HCT116 (cell line): ENCODE measurements around the gene JDP2.

Experiments
- CEBPB ChIP-seq: IDR thresholded peaks from 2 replicates; pipeline ENCODE4 v1.6.1; 2012; ENCODE audit warnings: low read depth
- EZH2 ChIP-seq: fragments of 200-600 bp; sonication (generic); IDR thresholded peaks from 2 replicates; pipeline ENCODE4 v1.6.1; 2017; ENCODE audit warnings: antibody characterized with exemption, mixed run types
- TF ChIP-seq, protein P1 (sequence below), 3 experiments: fragments of 200-600 bp in 1 of 3; sonication (generic) in 1 of 3; IDR thresholded peaks in 2 of 3; conservative IDR thresholded peaks in 1 of 3; 2 replicates each; pipeline ENCODE4 v1.5.1; 2012 to 2017; ENCODE audit warnings: low read depth in 2 of 3, low read length in 2 of 3, antibody characterized with exemption in 1 of 3, borderline replicate concordance in 1 of 3, control low read depth in 1 of 3, mild to moderate bottlenecking in 1 of 3, mixed read lengths in 1 of 3, mixed run types in 1 of 3, moderate library complexity in 1 of 3; ENCODE audit not compliant: insufficient read depth in 1 of 3

GRCh38 chr14:75482366-75482765, 54.5 kb downstream of the JDP2 start:
- no peak for TF ChIP-seq EZH2
- TF ChIP-seq, protein P1, sequence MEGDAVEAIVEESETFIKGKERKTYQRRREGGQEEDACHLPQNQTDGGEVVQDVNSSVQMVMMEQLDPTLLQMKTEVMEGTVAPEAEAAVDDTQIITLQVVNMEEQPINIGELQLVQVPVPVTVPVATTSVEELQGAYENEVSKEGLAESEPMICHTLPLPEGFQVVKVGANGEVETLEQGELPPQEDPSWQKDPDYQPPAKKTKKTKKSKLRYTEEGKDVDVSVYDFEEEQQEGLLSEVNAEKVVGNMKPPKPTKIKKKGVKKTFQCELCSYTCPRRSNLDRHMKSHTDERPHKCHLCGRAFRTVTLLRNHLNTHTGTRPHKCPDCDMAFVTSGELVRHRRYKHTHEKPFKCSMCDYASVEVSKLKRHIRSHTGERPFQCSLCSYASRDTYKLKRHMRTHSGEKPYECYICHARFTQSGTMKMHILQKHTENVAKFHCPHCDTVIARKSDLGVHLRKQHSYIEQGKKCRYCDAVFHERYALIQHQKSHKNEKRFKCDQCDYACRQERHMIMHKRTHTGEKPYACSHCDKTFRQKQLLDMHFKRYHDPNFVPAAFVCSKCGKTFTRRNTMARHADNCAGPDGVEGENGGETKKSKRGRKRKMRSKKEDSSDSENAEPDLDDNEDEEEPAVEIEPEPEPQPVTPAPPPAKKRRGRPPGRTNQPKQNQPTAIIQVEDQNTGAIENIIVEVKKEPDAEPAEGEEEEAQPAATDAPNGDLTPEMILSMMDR (IDR thresholded peaks at IDR 0.05 in 2 of 3, conservative IDR thresholded peaks at IDR 0.05 in 1 of 3; ENCODE audit: borderline replicate concordance in 1 of 3, insufficient read depth in 1 of 3, low read depth in 2 of 3, low read length in 2 of 3), result no peak
- no peak for TF ChIP-seq CEBPB
